Measurements from ENCODE around the gene TPRN.

GRCh38 chr9:137143459-137143858 is 57.1 kb downstream of the TPRN start:
- TF ChIP-seq POLR2AphosphoS5 (IDR thresholded peaks at IDR 0.05; ENCODE audit: low read depth, low read length) = no peak
- TF ChIP-seq TAF1 (IDR thresholded peaks at IDR 0.05; ENCODE audit: borderline replicate concordance, low read depth, low read length) = no peak

Data from GM12892 (cell line).